Kidney (tissue), 14 donors: ENCODE measurements around the gene CFH. TPM values are rescaled to one million over a fixed set of nuclear protein-coding genes. Genes with fewer than 3 reads are reported as not detected.

Source experiments
- DNase-seq, 5 donors: peaks; one replicate each; pipeline ENCODE4 v3.0.0-alpha.2; 2013 to 2020
- FAIRE-seq: peaks from 2 replicates; lab custom pipeline; 2012; peaks lifted over from hg19 to GRCh38; lab: Jason Lieb, UNC
- H3K27ac ChIP-seq, 2 donors: one replicate each; pipeline ENCODE4 v1.7.0; 2013; ENCODE audit warnings: low read depth in 2 of 2, low read length in 2 of 2, inconsistent platforms in 1 of 2
- H3K27me3 ChIP-seq: one replicate; pipeline ENCODE4 v1.7.1; 2013; ENCODE audit warnings: low read length, inconsistent platforms; ENCODE audit not compliant: control insufficient read depth, insufficient read depth
- H3K36me3 ChIP-seq, 3 donors: one replicate each; pipeline versions ENCODE4 v1.7.0 to v1.7.1; 2013; ENCODE audit warnings: low read length in 3 of 3, control low read depth in 1 of 3, inconsistent platforms in 1 of 3; ENCODE audit not compliant: insufficient read depth in 3 of 3, control insufficient read depth in 2 of 3
- H3K4me1 ChIP-seq, 3 donors: one replicate each; pipeline versions ENCODE4 v1.7.0 to v1.7.1; 2013; ENCODE audit warnings: low read length in 3 of 3, inconsistent platforms in 1 of 3, low read depth in 1 of 3; ENCODE audit not compliant: control insufficient read depth in 2 of 3, insufficient read depth in 2 of 3
- H3K4me3 ChIP-seq, 3 donors: one replicate each; pipeline versions ENCODE4 v1.7.0 to v1.8.1; 2013; ENCODE audit warnings: low read length in 3 of 3, control low read depth in 1 of 3, inconsistent platforms in 1 of 3
- H3K9ac ChIP-seq, 3 donors: one replicate each; pipeline versions ENCODE4 v1.7.0 to v1.7.1; 2013; ENCODE audit warnings: low read length in 3 of 3, control low read depth in 1 of 3, inconsistent platforms in 1 of 3
- H3K9me3 ChIP-seq, 3 donors: one replicate each; pipeline versions ENCODE4 v1.7.0 to v1.7.1; 2013; ENCODE audit warnings: low read length in 3 of 3, control low read depth in 1 of 3, inconsistent platforms in 1 of 3; ENCODE audit not compliant: control insufficient read depth in 2 of 3, insufficient read depth in 1 of 3
- CTCF ChIP-seq: IDR thresholded peaks from 3 replicates; pipeline ENCODE4 v1.5.1; 2012; ENCODE audit warnings: mild to moderate bottlenecking, moderate library complexity, borderline replicate concordance; ENCODE audit not compliant: insufficient read depth; ENCODE audit errors: extremely low read depth
- intact Hi-C: fragments of 100-400 bp; cut with DNase I; formaldehyde crosslinking; loops from one replicate; pipeline ENCODE4 v1.11.1; 2022
- polyA plus RNA-seq: library from polyadenylated mRNA; stranded (reverse); fragments of 350-450 nt; fragmentation: Illumina TruSeq; extraction: RNeasy Lipid Tissue Mini Kit (QIAGEN cat#74804); gene quantifications from one replicate; pipeline ENCODE4 v1.2.3, GENCODE V29; 2014; ENCODE audit warnings: low read depth, low replicate concordance; ENCODE audit not compliant: insufficient read depth
- total RNA-seq: library from RNA; stranded (reverse); fragmentation: NEBNext Ultra II Directional; extraction: Animal tissue kit (Norgen Biotek cat#: 25700); gene quantifications from one replicate; pipeline ENCODE4 v1.2.1, GENCODE V29; 2021
- donor health status: control.
- donor health status: control.
- donor health status: control.
- donor health status: control.
- donor health status: control.
- donor health status: DM: yes; HTN: yes; CAD: no.
- donor health status: Normal renal cell carcinoma (clear cell type).

CFH gene
- total and polyA plus RNA-seq, 2 donors from 2014 or later, result 24.8 to 99.3 TPM

GRCh38 chr1:196660852-196661251 is 9.0 kb downstream of the CFH start:
- no peaks in the 10 kb centered on the region for H3K4me1 ChIP-seq
- peak; percentile 32 for TF ChIP-seq CTCF
- H3K9ac ChIP-seq, result no peak overlapping the region
- intact Hi-C loops, result no loop called here
- peak; percentile 96 for FAIRE-seq
- no peak overlapping the region for H3K27ac ChIP-seq
- H3K4me3 ChIP-seq, result peak overlapping the region in 1 of 3 donors; percentile 29
- H3K36me3 ChIP-seq, result no peaks in the 10 kb centered on the region
- H3K9me3 ChIP-seq, result no peaks in the 10 kb centered on the region
- DNase-seq, result peak in 2 of 5 donors; percentile 39 to 50
- H3K27me3 ChIP-seq, result no peaks in the 10 kb centered on the region

DNA sequence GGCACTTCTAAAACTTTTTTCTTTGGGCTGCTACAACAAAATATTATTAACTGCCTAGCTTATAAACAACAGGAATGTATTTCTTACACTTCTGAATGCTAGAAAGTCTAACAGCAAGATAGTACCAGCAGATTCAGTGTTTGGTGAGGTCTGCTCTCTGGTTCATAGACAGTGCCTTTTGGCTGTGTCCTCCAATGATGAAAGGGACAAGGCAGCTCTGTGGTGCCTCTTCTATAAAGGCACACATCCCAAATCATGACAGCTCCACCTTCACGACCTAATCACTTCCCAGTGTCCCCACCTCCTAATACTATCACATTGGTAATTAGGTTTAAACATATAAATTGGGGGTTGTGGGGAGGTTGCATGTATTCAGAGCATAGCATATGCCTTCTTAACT is 9.5 kb downstream of the CFH start:
- no peak for FAIRE-seq
- intact Hi-C loops, result no loop called here

DNA sequence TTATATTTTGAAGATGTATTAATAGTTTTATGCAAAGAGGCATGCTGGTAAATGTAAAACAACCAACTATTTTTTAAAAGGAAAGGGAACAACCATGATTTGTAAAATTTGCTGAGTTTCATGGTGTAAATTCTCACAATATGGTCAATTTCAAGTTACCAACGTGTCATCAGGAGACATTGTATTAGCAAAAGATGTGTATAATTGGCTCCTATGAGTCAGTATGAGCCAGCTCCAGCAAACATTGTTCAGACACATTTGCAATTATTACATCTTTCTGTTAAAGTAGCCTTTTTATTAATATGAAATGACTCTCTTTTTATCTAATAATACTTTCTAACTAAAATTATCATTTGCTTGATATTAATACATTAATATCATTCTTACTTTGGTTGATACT is 15.3 kb downstream of the CFH start:
- no peaks in the 10 kb centered on the region for H3K36me3 ChIP-seq
- TF ChIP-seq CTCF, result no peak
- H3K27ac ChIP-seq, result no peak overlapping the region
- H3K9me3 ChIP-seq, result no peaks in the 10 kb centered on the region
- intact Hi-C loops, result no loop called here
- no peak for DNase-seq
- no peak overlapping the region for H3K9ac ChIP-seq
- no peaks in the 10 kb centered on the region for H3K4me1 ChIP-seq
- H3K27me3 ChIP-seq, result no peaks in the 10 kb centered on the region
- no peak for FAIRE-seq
- H3K4me3 ChIP-seq, result no peak overlapping the region

More for the DNA sequence above, 9.5 kb downstream of the CFH start:
- Histone ChIP-seq H3K9me3 (no peaks in the 10 kb centered on the region), H3K27me3 (no peaks in the 10 kb centered on the region), H3K27ac (no peak overlapping the region), H3K36me3 (no peaks in the 10 kb centered on the region), H3K9ac (no peak overlapping the region), H3K4me3 (no peak overlapping the region), H3K4me1 (no peaks in the 10 kb centered on the region)
- no peak for DNase-seq
- no peak for TF ChIP-seq CTCF

DNA sequence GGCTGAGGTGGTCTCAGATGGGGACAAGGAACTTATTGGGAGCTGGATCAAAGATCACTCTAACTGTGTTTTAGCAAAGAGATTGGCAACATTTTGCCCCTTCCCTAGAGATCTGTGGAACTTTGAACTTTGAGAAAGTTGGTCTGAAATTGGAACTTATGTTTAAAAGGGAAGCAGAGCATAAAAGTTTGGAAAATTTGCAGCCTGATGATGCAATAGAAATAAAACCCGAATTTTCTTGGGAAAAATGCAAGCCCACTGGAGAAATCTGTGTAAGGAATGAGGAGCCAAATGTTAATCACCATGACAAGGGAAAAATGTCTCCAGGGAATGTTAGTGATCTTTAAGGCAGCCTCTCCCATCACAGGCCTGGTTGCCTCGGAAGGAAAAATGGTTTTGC is 17.2 kb downstream of the CFH start:
- Histone ChIP-seq H3K36me3 (no peaks in the 10 kb centered on the region), H3K9ac (no peak overlapping the region), H3K4me1 (no peaks in the 10 kb centered on the region), H3K27ac (no peak overlapping the region), H3K9me3 (no peaks in the 10 kb centered on the region), H3K4me3 (no peak overlapping the region), H3K27me3 (no peaks in the 10 kb centered on the region)
- FAIRE-seq (no peak), DNase-seq (no peak)
- intact Hi-C loops, result no loop called here
- TF ChIP-seq CTCF, result no peak
